Measurements from ENCODE around the gene PEX11A.
A peak's percentile ranks its signal among the peaks of the same experiment; 100 is the strongest.

The PEX11A gene

DNA sequence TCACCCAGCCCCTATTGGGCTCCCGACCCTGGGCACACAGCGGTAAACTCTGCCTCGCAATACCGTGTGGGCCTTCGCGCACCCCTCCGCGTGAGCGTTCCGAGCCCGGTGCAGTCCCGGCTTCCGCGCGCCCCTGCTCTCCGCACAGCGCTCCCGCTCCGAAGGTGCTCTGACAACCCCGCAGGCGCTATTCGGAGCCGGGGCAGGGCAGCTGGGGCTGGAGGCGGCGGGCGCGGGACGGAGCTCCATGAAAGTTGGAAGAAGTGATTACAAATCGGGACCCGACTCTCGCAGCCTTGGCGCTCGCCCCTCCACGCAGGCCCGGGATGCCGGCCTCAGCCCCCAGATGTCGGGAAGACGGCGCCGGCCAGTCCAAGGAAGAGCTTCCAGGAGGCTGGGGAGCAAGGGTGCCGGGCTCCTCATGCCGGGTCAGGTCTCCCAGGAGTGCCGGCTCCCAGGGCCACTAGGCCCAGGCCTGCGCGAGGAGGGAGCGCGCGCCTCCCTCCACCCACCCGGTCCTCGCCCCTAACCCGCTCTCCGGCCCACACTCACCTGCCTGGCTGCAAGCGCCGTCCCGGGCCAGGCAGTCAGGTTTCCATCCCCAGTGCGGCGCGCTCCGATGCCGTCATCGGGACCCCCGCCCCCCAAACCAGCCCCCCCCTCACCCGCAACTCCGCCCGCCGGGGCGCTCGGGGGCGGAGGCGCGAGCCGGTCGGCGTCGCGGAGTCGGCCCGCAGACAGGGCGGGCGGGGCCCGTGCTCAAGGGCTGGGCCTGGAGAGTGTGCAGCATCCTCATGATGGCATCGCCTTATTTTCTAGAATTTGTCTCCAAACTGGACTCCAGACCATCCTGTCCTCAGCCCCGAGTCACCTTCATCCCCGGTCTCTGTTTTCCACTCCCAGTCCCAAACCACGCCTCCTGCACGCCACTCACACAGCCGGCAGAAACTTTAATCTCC lies 35.4 kb downstream of the PEX11A start, which contains the start of gene KIF7:
Gene KIF7, minus strand, starts transcription at position 621 of the 959 bp plus-strand sequence. CDS start 2,537 bp downstream, outside the sequence.
- DNase-seq: no peak

DNA sequence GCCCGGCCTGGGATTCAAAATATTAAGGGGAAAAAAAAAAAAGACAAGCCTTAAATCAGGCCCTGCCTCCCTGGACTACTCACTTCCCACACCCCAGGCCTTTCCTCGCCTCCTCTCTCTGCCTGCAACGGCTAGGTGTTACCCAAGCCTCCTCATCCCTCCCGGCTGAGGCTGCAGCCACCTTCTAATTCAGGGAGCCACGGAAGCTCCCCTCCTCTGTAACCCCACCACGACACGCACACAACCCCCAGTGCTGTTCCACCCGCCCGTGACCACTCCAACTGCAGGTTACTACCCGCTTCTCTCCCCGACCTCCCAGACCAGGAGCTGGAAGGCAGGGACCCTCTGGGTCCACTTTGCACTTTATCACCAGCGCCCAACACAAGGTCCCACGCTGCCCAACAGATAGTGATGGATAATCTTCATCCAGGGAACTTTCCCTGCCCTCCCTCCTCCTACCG lies 36.2 kb downstream of the PEX11A start:
- DNase-seq: no peak

DNA sequence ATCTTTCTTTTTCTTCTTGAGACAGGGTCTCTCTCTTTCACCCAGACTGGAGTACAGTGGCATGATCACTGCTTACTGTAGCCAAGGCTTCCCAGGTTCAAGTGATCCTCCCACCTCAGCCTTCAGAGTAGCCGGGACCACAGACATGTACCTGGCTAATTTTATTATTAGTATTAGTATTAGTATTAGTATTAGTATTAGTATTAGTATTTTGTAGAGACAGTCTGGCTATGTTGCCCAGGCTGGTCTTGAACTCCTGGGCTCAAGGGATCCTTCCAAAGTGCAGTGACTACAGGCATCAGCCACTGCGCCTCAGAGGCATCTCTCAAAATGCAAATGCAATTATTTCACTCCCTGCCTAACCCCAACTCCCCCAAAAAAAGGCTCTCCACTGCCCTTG lies 37.0 kb downstream of the PEX11A start:
- no peak for DNase-seq

DNA sequence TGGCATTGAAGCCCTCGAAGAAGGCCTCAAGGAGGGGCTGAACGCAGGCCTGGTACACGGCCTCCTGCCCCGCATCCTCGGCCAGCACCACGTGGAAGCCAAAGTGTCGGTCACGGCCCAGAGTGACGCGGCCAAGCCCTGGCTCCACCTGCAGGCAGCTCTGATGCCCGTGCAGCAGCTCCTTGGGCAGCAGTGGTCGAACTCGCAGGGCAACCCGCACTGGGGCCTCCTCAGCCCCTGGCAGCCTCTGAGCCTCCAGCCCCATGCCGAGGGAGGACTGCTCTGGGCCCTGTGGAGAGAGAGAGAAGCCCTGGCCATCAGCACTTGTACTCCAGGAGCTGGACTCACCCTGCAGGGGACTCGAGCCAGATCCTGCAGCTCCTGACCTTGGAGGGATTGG lies 37.9 kb downstream of the PEX11A start:
- no peak for DNase-seq

DNA sequence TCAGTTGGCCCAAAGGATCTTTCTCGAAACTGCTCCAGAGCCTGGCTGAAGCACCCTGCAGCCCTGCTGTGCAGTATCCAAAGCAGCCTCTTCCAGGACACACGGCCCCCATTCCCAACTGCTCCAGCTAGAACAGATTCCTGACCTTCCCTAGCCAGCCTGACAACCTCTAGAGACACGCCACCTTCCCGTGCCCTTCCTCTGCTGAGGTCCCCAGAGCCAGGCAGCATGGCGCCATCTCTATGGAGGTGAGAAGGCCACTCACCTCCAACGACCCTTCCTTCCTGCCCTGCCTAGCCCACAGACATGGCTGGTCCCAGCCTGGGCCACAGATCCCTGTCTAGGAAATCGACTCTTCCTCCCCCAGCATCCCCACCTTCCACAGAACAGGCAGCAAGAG lies 38.4 kb downstream of the PEX11A start:
- DNase-seq: no peak

DNA sequence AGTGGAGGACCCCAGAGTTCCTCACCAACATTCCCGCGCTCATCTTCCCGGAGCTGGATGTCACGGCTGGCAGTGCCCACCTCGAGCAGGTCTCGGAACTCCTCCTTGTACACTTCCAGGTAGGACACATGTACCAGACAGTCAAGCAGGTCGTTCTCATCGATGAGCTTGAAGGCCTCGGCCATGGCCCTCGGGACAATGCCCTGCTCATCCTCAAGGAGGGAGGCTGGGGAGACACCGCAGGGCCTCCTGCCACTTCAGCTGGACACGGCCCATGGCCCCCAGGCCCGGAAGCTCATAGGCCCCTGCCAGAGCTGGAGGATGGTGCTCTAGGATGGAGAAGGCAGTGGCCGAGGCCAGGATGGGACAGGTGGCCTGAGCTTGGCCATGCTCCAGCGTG lies 40.8 kb downstream of the PEX11A start:
- DNase-seq: no peak

DNA sequence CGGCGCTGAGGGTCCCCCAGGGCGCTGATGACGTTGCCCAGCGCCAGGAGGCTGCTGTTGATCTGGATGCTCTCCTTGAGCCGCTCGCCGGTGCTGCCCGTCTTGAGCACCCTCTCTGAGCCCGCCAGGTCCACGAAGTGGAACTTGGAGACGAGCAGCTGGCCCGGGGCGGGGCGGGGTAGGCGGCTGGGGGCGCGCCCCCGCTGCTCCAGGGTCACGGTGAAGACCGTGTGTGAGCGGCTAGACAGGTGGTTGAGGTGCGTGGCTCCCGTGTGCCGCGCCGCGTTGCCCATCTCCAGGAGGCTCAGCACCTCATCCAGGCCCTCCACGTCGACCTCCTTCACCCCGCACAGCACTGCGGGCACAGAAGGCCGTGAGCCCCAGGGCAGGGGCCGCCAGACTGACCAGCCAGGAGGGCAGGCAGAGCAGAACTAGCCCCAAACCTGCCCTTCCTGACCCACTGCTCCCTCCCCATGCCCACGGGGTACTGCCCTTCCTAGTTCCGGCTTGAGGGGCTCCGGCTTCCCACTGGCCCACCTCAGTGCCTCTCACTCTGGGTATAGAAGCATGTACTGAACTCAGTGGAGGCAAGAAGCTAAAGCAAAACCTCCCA lies 41.4 kb downstream of the PEX11A start:
- no peak for DNase-seq

DNA sequence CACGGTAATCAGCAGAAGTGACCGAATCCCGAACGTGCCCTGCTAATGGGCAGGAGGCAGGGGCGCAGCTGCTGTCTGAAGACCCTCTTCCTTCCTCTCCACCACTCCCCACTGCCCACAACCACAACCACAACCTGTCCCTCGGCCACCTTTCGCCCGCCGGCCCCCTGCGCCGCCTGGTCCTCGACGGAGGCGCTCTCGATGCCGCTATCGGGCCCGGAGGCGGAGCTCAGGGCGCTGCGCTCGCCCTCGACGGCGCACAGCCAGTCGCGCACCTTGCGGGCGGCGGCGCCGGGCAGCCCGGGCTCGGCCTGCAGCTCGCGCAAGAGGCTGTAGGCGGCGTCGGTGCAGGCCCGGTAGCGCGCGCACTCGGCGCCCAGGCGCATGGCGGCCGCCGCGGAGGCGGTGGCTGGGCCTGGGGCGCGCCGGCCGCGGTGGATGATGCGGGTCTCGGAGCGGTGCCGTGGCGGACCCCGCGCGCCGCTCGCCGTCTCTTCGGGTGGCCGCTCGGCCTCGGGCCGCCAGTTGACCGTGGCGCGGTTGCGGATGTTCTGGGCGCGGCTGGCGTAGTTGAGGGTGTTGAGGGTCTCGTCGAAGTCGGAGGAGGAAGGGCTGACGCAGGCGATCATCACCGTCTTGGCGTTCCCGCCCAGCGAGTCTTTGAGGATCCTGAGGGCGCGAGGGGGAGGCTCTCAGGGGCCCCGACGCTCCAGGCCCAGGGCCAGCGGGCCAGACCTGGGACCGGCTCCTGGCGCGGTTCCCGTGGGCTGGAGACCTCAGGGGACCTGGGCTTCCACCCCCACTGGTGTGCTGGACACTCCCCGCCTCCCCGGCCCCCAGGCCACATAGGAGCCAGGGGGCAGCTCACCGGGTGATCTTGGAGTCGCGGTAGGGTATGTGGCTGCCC lies 42.2 kb downstream of the PEX11A start:
- no peak for DNase-seq

DNA sequence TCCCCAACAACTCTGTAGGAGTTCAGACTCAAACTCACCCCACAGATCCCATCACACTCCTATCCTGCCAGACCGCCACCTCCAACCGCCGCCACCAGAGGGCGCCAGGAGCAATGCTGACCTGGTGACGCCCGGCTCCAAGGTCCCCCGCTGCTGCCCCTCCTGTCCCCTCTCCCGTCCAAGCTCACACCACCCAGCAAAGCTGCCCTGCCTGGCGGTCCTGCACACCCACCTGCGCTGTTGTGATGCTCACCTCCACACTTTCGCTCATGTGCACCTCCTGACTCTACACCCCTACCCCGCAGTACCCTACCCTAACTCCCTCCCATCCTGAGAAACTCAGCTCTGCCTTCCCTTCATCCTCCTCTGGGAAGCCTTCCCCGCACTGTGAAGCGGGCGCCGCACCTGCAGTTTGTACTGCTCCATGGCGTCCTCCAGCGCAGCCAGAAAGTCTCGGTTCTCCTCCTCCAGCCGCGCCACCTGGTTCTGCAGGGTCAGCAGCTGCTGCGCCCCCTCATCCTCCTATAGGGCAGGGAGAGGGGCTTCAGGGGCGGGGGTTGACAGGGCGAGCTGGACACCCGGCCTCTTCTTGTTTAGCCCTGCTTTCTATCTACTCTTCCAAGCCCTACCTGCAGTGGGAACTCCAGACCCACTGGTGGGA lies 43.2 kb downstream of the PEX11A start:
- peak; percentile 22 for DNase-seq

DNA sequence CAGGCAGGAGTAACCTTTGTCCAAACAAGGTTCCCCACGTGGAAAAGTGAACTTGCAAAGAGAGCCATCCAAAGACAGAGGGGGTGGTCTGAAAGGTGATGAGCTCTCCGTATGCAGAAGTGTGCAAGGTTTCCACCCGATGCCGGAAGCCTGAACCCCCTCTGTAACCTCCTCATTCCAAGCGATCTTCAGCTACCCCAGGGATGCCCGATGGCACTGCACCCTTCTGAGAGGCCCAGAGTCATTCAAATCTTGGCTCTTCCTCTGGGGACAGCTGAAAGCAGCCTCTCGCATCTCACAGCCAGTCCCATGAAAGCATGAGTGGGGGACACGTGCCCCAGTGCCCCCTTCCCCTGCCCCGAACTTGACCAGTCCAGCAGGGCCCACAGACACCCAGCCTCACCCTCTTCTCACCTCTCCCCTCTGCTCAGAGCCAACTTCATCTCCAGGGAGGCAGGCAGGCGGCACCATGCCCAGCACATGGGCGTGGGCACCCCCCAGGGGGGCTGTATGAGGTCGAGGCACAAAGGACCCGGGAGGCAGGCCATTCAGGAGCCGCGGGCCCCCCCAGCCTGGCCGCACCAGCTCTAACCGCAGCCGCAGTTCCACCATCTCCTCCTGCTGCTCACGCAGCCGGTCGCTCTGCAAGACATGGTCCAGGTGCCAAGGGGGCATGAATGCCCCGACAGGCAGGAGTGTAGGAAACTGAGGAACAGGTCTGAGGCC lies 44.0 kb downstream of the PEX11A start:
- no peak for DNase-seq

DNA sequence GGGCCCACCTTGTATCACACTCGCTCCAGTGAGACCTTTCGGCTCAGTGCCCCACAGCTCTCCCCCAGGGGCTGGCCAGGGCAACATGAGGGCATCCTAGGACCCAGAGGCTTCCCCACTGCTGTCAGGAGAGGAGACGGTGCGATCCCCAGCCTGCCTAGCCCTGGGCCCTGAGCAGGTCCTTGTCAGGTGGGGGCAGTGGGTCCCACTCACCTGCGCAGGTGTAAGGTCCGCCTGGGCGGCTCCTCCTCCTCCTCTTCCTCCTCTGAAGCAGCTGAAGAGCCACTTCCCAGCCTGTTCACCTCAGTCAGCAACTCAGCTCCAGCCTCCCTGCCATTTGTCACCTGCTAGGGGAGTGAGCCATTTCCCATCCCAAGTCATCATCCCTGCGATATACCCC lies 44.9 kb downstream of the PEX11A start:
- DNase-seq: no peak

DNA sequence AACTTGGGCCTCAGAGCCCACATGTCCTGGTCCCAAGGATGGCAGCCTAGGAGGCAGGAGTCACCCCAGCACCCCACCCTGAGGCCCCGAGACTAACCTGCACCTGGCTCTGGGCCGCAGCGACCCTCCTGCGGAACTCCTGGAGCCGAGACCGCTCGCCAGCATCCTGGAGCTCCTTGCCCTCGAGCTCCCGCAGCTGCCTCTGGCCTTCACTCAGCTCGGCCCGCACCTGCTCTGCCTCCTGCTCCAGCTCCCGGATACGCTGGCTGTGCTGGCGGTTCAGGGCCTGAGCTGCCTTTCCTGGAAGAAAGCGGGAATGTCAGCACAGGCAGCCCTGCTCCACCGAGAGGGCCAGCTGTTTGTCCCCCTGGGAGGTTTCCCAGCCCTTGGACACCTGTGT lies 48.4 kb downstream of the PEX11A start:
- no peak for DNase-seq

DNA sequence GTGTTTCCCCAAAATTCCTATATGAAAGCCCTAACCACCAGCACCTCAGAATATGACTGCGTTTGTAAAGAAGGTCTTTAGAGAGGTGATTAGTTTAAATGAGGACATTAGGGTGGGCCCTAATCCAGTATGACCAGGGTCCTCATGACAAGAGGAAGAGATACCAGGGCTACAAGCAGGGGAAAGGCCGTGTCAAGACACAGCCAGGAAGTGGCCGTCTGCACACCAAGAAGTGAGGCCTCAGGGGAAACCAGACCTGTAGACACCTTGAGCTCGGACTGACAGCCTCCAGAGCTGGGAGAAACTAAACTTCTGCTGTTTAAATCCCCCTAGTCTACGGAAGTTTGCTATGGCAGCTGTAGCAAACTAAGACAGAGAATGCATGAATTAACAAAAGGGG lies 49.5 kb downstream of the PEX11A start:
- DNase-seq: no peak

DNA sequence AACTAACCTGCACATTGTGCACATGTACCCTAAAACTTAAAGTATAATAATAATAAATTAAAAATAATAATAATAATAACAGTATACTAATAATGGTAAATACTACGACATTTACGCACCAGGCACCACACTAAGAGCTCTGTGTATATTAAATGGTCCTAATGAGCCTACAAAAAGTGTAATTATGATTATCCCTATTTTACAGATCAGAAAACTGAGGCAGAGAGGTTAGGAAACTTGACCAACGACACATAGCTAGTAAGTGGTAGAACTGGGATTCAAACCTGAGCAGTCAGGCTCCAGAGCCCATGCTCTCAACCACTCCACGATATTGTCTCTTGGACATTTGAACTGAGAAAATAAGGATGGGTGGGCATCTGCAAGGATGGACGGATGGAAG lies 50.3 kb downstream of the PEX11A start:
- no peak for DNase-seq

DNA sequence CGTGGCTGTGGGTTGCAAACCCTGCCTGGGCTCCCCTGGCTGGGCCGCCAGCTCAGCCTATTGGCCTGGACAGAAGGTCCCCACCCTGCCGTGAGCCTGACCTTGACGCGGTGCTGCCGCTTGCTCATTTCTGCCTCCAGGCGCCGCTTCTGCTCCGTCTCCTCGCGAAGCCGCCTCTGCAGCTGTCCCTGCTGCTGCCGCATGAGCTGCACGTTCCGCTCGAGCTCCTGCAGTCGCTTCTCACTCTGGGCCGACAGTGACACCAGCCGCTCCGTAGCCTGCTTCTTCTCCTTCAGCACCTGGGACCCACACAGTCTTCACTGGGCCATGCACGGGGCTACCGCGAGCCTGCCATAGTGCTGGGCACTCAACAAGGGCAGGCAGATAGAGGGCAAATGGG lies 57.0 kb downstream of the PEX11A start:
- DNase-seq: no peak

DNA sequence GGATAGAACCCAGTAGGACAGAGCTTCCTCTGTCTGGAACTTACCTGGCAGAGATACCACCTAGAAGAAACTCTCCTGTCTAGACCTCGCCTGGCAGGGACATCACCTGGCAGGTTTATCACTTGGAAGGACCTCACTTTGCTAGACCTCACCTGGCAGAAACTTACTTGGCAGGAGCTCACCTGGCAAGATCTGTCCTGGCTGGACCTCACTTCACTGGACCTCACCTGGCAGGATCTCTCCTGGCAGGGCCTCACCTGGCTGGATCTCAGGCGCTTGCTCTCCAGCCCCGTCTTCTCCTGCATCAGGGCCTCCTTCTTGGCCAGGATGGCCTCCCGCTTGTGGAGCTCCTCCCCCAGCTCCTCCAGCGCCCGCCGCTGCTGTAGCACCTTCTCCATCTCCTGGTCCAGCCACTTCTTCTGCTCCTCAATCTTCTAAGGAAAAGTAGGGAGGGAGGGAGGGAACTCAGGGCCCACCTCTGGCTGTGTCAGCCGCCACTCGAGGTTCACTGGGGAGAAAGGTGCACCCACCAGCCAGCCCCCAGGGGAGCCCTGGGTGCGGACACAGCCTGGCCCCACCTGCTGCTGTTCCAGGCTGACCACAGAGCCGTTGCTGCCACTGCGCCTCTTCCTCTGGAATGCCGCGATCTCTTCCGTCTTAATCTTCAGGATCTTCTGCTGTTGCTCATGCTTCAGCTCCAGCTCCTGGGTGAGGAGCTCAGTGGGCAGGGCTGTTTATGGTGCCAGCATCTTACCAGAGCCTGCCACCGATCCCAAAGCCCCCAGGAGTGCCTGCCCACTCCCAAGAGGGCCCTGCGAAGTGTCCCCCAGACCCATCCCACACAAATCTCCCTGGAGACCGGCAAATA lies 57.8 kb downstream of the PEX11A start:
- no peak for DNase-seq

DNA sequence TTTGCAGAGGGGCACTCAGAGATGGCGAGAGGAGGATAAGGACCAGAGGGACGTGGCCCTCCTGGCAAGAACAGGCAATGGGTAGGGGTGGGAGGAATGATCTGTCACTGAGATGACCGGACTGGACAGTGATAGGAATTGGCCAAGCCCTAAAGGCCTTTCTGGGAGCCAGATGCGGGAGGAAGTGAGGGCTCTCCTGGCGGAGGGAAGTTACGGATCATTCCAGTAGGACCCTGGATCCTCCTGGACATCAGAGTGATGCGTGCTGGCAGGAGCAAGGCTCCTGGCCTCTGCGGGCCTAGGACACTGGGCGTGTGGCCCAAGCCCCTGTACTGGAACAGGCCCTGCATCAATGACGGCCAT lies 58.7 kb downstream of the PEX11A start:
- no peak for DNase-seq

Measured in CD4-positive, alpha-beta T cell treated with Interferon gamma for 1 hour (primary cell).